NCI-H446 (cell line): ENCODE data around the gene ARFGAP1.

Experiments
- DNase-seq, 2 experiments: peaks; one replicate each; lab custom pipeline; 2025; lab: John Stamatoyannopoulos, UW

Gene ARFGAP1

DNA sequence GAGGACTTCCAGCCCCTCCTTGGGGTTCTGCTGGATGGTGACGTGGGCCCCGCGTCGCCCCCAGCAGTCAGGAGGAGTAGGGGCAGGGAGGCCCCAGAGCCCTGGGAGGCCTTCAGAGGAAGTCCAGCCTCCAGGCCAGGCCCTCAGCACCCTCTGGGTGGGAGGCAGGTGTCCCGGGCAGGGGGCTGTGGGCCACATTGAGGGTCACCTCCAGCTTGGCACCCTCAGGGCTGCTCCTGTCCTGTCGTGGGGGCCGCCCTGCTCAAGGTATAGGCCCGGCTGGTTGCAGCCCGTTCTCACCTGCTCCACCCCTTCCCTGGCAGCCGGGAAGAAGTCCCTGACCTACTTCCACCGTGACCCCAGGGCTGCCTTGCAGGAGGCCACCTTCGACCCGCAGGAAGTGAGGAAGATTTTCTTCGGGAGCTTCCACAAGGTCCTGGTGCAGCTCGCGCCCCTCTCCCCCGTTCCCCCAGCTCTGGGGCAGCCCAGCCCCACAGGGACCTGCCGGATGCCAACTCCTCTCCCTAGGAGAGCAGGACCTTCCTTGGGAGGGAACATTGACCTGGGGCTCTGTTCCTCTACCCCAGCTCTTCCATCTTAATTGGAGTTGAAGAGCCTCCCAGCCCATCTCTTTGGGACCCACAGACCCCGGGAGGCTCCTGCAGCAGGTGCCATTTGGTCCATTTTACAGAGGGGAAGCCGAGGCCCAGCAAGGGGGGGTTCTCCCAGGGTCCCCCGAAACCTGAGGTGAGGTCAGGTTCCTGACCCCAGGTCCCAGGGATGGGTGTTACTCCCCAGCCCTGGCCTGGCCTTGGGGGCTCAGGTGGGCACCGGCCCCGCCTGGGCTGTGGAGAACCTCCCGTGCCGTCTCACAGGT lies 46.8 kb downstream of the ARFGAP1 start:
- no peak for DNase-seq

GRCh38 chr20:63320041-63320511 lies 47.5 kb downstream of the ARFGAP1 start:
- DNase-seq: no peak

- DNase-seq: no peak
Observed at GRCh38 chr20:63320616-63321147, 48.1 kb downstream of the ARFGAP1 start.

DNA sequence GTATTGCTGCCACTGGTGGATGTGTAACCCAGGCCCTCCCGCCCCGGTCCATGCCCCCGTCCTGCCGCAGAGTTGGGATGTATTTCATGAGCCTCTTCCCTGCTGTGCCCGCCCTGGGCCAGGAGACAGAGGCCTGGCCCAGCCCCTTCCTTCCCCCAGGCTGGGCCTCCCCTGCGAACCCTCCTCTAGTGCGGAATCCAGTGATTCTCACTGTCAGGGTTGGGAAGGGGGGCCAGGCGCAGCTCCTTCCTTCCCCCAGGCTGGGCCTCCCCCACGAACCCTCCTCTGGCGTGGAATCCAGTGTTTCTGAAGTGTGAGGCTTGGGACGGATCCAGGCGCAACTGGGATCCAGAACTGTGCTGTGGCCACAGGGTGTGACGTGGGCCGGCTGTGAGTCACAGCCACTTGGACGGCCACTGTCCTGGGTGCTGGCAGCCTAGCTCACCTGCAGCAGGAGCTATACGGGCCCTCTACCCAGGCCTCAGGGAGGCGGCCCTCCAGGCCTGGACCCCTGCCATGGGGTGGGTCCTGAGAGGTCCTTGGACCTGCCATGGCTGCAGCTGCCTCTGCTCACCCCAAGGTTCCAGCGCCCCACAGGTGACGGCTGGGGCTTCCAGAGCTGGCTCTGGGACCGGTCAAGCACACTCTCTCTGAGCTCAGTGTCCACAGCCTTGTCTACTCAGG lies 48.7 kb downstream of the ARFGAP1 start:
- no peak for DNase-seq

DNA sequence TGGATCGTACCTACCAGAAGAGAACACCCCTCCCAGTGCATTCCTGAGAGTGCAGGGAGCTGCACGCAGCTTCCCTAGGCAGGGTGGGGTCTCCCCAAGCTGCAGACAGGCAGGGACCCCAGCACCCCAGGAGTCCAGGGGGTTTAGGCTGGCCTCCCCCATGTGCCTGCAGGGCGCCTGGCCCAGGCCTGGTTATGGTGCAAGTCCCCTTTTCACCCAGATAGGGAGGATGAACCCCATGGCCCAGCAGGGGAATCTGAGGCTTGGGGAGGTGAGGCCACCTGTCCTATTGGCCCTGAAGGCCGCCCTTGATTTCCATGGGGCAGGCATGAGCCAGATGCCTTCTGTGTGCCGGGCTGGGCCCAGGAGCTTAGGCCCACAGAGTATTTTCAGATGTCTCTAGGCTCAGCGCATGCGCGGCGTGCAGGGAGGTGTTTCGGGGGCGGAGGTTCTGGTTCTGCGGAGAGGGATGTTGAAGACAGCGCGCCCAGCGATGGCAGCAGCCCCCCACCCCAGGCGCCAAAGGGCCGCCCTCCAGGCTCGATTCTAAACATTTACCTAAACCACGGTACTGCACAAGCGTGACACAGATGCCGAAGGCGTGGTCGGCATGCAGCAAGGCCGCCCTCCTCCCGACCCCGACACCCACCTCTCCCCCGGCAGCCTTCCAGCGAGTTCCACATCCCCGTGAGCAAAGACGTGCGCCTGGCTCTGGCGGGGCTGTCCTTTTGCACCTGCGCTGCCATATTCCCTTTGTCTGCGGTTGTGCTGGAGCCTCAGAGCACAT lies 49.7 kb downstream of the ARFGAP1 start:
- no peak for DNase-seq

DNA sequence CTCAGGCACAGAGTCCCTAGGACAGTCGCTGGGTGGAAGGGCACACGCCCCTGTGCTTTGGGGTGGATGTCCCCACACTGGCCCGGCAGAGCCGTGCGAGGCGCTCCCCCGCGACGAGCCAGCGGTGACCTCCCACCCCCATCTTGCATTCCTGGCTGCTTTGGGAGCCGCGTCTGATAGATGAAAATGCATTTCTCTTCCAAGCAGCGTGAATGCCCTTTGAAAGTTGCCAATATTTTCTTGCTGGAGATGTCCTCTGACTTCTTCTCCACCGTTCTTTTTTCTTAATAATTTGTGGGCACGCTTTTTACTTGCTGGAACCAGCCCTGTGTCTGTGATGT lies 50.3 kb downstream of the ARFGAP1 start:
- DNase-seq: no peak

- no peak for DNase-seq
Observed at GRCh38 chr20:63323357-63323981, 50.9 kb downstream of the ARFGAP1 start.

GRCh38 chr20:63325021-63325471 lies 52.4 kb downstream of the ARFGAP1 start:
- DNase-seq: no peak

- DNase-seq: no peak
Observed at GRCh38 chr20:63325554-63326313, 53.1 kb downstream of the ARFGAP1 start.

GRCh38 chr20:63326314-63327230 lies 54.0 kb downstream of the ARFGAP1 start:
- no peak for DNase-seq

DNA sequence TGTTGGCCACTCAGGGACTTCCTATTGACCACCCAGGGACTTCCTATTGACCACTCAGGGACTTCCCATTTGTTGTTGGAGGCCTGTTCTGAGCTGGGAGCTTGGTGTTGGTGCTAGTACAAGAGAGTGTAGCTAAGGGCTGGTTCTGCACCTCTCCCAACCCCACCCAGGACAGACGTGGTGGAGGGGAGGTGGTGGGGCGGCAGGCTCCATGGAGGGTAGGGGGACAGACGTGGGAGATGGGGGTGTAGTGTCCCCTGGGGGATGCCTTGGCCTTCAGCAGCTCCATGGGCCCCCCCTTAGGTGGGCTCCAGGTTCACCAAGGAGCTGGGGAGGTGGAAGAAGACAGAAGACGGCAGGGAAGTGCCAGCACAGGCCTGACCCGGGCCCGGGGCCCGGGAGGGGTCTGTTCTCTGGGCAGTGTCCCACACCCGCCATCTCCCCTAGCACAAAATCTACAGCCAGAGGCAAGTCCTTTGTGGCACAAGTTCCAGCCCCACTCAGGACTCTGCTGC lies 54.7 kb downstream of the ARFGAP1 start:
- no peak for DNase-seq

DNA sequence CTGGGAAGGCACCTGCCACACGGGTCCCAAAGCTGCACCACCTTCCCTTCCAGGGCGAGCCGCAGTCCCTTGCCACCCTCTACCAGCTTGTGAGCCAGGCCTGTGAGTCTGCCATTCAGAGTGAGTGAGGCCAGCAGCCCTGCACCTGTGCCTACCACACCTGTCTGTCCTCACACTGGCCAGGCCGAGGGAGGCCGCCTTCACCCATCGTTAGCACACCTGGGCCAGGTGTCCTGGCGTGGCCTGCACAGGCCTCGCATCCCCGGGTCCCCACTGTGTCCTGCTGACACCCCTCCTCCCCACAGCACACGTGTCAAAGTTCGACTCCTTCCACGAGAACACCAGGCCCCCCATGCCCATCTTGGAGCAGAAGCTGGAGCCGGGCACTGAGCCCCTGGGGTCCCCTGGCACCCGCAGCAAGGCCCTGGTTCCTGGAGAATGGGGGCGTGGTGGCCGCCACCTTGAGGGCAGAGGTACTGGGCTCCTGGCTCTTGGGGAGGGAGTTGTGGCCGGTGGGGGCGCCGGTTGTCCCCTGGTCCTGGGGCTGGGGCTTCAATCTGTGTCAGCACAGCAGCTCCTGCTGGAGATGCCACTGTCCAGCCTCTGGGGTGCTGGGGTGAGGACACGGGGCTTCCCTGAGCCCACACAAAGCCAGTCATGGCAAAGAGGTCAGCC lies 55.5 kb downstream of the ARFGAP1 start:
- DNase-seq: no peak

GRCh38 chr20:63328718-63329275 lies 56.2 kb downstream of the ARFGAP1 start:
- no peak for DNase-seq

DNA sequence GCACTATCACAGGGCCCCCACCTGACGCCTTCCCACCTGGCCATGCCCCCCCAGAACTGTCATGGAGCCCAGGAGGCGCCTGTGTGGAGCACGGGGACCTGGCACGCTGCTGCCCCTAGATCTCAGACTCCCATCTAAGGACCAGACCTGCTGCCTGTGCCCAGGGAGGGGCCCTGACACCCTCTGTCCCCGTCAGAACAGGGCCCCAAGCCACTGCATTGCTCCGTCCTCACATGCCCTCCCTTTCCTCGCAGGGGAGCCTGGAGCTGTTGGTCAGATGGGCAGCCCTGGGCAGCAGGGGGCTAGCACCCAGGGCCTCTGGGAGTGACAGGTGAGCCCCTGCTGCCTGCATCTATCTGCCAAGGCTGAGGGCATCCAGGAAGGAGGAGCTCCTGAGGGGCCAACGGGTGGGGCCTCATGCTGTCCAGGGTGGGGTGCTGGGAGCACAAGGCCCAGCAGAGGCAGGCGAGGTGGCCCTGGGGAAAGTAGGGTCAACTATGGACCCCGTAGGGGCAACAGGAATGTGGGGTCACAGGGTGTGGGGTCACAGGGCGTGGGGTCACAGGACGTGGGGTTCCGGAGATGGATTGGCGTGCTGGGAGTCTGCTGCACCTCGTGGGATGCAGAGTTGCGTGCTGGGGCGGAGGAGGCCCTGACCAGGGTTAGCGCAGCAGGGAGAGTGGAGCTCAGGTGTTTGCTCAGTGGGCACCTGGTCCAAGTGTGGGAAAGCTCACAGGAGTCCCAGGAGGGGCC lies 56.9 kb downstream of the ARFGAP1 start:
- no peak for DNase-seq

GRCh38 chr20:63330084-63330760 lies 57.6 kb downstream of the ARFGAP1 start:
- DNase-seq: no peak

GRCh38 chr20:63330940-63331339 lies 58.3 kb downstream of the ARFGAP1 start:
- no peak for DNase-seq

DNA sequence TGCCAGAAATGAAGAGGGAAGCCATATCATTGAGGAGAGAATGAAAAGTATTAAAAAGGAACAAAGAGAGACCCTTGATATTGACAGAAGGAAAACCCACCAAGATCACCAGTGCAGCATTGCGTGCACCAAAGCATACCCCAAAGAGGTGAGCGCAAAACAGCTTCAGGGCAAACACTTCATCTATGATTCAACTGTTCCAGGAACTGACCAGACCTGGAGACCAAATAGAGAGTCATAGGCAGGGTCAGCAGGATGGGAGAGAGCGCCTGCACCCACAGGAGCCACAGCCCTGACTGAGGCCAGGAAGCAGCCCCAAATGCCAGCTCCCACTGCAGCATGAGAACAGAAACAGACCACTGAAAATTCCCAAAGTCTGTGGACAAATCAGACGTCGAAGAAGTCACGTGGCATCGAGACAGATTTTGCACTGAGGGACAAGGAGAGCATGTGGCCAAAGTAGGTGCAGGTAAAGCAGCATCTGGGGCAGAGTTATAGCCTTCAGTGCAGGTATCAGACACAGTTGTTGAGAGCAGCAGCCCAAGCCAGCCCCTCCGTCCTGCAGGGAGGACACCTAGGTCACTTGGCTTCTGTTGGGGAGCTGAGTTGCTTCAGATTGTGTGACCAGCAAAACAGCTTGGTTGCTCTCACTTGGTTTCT lies 59.3 kb downstream of the ARFGAP1 start:
- no peak for DNase-seq
